Measurements from ENCODE around the gene DUSP14.

- no peak for TF ChIP-seq CTCF (IDR thresholded peaks at IDR 0.05)
- TF ChIP-seq POLR2A (IDR thresholded peaks at IDR 0.05), result no peak
- no peak for TF ChIP-seq EP300 (IDR thresholded peaks at IDR 0.05)
Observed at GRCh38 chr17:37543637-37544052, 54.0 kb downstream of the DUSP14 start.
